Measurements from ENCODE around the gene ENDOG. TPM values are rescaled to one million over a fixed set of nuclear protein-coding genes. Genes with fewer than 3 reads are reported as not detected.

The ENDOG gene
- total RNA-seq = 10 to 100 TPM; 25.6 to 39.7 (median 25.8) TPM

DNA sequence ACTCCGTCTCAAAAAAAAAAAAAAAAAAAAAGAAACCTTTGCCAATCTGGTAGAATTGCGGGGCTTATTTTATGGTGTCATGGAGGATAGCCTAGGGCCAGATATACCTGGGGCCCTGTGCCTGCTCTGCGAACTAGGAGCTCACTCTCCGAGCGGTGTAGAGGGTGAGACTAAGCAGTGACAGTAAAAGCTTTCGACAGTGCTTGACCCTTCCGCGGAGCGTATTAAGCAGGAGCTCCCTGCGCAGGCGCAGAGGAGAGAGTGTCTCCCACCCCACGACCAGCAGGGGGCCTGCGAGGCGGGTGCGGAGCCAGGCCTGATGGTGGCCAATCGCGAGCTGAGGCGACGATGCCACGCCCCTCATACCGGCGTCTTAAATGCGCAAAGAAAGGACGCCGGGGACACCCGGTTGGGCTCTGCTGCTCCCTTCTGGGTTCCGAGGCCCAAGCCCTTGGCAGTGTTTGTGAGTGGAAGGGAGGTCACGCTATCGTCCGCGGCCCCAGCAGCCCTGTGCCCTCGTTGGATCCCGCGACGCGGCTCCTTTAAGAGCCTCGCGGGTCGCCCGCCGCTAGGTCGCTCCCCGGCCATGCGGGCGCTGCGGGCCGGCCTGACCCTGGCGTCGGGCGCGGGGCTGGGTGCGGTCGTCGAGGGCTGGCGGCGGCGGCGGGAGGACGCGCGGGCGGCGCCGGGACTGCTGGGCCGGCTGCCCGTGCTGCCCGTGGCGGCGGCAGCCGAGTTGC is at the start of gene ENDOG:
Gene ENDOG (plus strand): TSS at position 402 of the 740 bp plus-strand sequence. CDS start 185 bp downstream, at position 587.
- DNase-seq (ENCODE audit: low spot score in 2 of 2) = peak; percentile 95 to 97
- intact Hi-C loops (cut with DNase I; ENCODE audit: low total_unique reads) = no loop called here
- TF ChIP-seq POLR2AphosphoS5 (IDR thresholded peaks at IDR 0.05) (peak; percentile 33 to 75 (median 41)), POLR2A (IDR thresholded peaks at IDR 0.05) (no peak)
- TF ChIP-seq, protein P1, sequence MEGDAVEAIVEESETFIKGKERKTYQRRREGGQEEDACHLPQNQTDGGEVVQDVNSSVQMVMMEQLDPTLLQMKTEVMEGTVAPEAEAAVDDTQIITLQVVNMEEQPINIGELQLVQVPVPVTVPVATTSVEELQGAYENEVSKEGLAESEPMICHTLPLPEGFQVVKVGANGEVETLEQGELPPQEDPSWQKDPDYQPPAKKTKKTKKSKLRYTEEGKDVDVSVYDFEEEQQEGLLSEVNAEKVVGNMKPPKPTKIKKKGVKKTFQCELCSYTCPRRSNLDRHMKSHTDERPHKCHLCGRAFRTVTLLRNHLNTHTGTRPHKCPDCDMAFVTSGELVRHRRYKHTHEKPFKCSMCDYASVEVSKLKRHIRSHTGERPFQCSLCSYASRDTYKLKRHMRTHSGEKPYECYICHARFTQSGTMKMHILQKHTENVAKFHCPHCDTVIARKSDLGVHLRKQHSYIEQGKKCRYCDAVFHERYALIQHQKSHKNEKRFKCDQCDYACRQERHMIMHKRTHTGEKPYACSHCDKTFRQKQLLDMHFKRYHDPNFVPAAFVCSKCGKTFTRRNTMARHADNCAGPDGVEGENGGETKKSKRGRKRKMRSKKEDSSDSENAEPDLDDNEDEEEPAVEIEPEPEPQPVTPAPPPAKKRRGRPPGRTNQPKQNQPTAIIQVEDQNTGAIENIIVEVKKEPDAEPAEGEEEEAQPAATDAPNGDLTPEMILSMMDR (IDR thresholded peaks at IDR 0.05) = peak; percentile 98 to 99 (median 99)
- Histone ChIP-seq H3K36me3 (no peaks in the 10 kb centered on the region), H3K9me3 (no peaks in the 10 kb centered on the region), H3K27ac (peak within 1 kb of the TSS; percentile 67 to 88), H3K4me3 (peak within 1 kb of the TSS; percentile 67 to 90 (median 69)), H3K27me3 (no peaks in the 10 kb centered on the region), H3K4me1 (peaks cover 0 to 5% of the 10 kb centered on the region in 2 donors)

GRCh38 chr9:128768606-128769005 is 49.7 kb upstream of the ENDOG start:
- H3K36me3 ChIP-seq = no peaks in the 10 kb centered on the region
- TF ChIP-seq POLR2A (IDR thresholded peaks at IDR 0.05) (no peak), POLR2AphosphoS5 (IDR thresholded peaks at IDR 0.05) (no peak)
- TF ChIP-seq, protein P1 (IDR thresholded peaks at IDR 0.05) = no peak
- DNase-seq (ENCODE audit: low spot score in 2 of 2) = no peak
- intact Hi-C loops (cut with DNase I; ENCODE audit: low total_unique reads) = no loop called here
- H3K27ac ChIP-seq = no peak overlapping the region
- H3K4me3 ChIP-seq = no peak overlapping the region
- no peaks in the 10 kb centered on the region for H3K27me3 ChIP-seq
- no peaks in the 10 kb centered on the region for H3K9me3 ChIP-seq
- peaks cover 4 to 6% of the 10 kb centered on the region in 2 donors for H3K4me1 ChIP-seq

- Histone ChIP-seq H3K4me1 (peaks cover 4 to 6% of the 10 kb centered on the region in 2 donors), H3K27me3 (no peaks in the 10 kb centered on the region), H3K36me3 (no peaks in the 10 kb centered on the region), H3K4me3 (peak overlapping the region; percentile 77 to 98 (median 89)), H3K27ac (peak overlapping the region; percentile 98), H3K9me3 (no peaks in the 10 kb centered on the region)
- intact Hi-C loops (cut with DNase I; ENCODE audit: low total_unique reads) = no loop called here
- no peak for DNase-seq (ENCODE audit: low spot score in 2 of 2)
- TF ChIP-seq, protein P1 (IDR thresholded peaks at IDR 0.05) = no peak
- no peak for TF ChIP-seq POLR2AphosphoS5 (IDR thresholded peaks at IDR 0.05)
- no peak for TF ChIP-seq POLR2A (IDR thresholded peaks at IDR 0.05)
Measured at GRCh38 chr9:128770286-128771030, 47.8 kb upstream of the ENDOG start.

DNA sequence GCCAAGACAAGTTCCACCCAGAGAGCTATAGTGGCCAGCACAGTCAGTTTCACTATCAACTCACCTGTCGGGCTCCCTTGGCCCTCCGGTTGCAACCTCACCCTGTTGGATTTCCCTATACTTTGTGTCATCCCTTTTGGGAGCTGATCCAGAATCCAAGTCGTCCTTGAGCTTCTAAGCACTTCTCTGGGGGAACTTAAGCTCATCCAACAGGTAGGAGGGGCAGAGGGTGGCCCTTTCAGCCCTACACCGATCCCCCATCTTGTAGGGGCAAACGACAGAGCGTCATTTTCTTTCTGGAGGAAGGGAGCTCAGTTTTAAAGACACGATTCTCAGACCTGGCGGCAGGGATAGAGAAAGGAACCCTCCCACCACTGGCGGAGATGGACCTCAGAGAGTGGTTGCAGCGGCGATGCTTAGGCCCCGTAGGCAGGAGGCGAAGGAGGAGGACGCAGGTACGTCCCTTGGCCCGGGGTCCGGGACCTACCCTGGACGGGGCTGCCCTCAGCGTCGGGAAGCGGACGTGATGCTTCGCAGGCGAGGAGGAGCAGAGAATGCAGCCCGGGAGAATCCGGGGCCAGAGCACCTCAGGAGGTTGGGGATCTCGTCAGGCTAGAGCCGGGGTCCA is 47.1 kb upstream of the ENDOG start:
- Histone ChIP-seq H3K27me3 (no peaks in the 10 kb centered on the region), H3K36me3 (no peaks in the 10 kb centered on the region), H3K27ac (peak overlapping the region; percentile 98), H3K4me1 (peaks cover 4 to 6% of the 10 kb centered on the region in 2 donors), H3K9me3 (no peaks in the 10 kb centered on the region), H3K4me3 (peak overlapping the region; percentile 77 to 98 (median 89))
- intact Hi-C loops (cut with DNase I; ENCODE audit: low total_unique reads) = no loop called here
- TF ChIP-seq POLR2AphosphoS5 (IDR thresholded peaks at IDR 0.05) = no peak
- TF ChIP-seq, protein P1 (IDR thresholded peaks at IDR 0.05) = no peak
- DNase-seq (ENCODE audit: low spot score in 2 of 2) = peak; percentile 38 to 57

All from breast epithelium (tissue), 4 donors.